OCI-LY1 (cell line): ENCODE measurements around the gene SLC27A5.

Experiments used
- CTCF ChIP-seq: fragments of 200-600 bp; sonication (generic), shearing (Covaris generic); IDR thresholded peaks from 2 replicates; pipeline ENCODE4 v1.5.1; 2017; ENCODE audit warnings: mild to moderate bottlenecking, antibody characterized with exemption, low read length, moderate library complexity, mixed read lengths
- EZH2 ChIP-seq: fragments of 200-600 bp; sonication (generic), shearing (Covaris generic); IDR thresholded peaks from 2 replicates; pipeline ENCODE4 v1.8.0; 2017; ENCODE audit warnings: borderline replicate concordance, mixed run types, mild to moderate bottlenecking, antibody characterized with exemption, low read length, moderate library complexity, mixed read lengths

GRCh38 chr19:58543826-58544590, 32.2 kb upstream of the SLC27A5 start, which contains the start of gene TRIM28:
- TF ChIP-seq CTCF (no peak), EZH2 (no peak)
